ENCODE measurements around the gene ZC3H18. TPM values are rescaled to one million over a fixed set of nuclear protein-coding genes. Genes with fewer than 3 reads are reported as not detected.

Gene ZC3H18
- total RNA-seq (2021; ENCODE audit: unreplicated experiment) (57.8 TPM), Bru-seq, nascent RNA (percentile 83 among the genes with signal in this experiment), BruChase-seq, experiment 1, labeled RNA remaining after a 6-hour chase (percentile 82 among the genes with signal in this experiment), BruChase-seq, experiment 2, labeled RNA remaining after a 2-hour chase (percentile 79 among the genes with signal in this experiment)
- 23.9 and 24.1 TPM in 2 replicates for polyA plus RNA-seq (2012)
- long read RNA-seq, transcript ZC3H18-201 (18 exons, 3,729 nt) = major isoform, 14 of 66 reads
- long read RNA-seq, partial matches to known transcripts = 31 of 66 reads
- long read RNA-seq, other reads (novel, unspliced or antisense) = 13 of 66 reads

DNA sequence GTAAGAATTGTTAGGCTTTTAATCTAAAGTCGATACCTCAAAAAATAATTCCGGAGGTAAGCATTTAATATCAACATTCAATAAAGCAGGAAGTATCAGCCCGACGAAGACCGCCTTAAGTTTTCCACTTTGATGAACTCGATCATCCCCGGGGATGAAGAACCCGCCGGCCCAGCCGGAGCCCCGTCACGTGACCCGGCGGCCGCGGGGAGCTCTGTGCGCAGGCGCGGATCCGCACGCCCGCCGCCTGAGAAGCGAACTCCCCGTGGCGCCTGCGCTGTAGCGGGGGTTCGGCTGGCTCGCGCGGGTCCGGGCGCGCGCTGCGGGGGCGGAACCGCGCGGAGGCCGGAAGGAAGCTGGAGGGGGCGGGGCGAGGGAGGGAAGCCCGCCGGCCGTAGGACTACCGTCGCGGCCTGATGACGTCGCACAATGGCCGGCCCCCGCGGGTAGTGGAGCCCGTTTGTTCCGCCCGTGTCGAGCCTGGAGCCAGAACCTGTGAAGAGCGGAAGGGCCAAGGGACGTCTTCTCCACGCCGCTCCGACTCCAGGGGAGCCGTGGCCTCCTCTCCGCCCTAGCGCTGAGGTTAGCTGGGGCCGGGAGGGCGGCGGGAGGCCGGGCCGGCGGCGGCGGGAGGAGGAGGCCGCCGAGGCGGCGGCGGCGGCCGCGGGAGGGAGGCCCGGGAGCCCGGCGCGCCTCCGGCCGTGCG lies at the start of gene ZC3H18:
Gene ZC3H18, plus strand, starts transcription at position 419 of the 706 bp plus-strand sequence. CDS start 6,721 bp downstream, outside the sequence.
- Histone ChIP-seq H3K4me1 (ENCODE audit: control insufficient read depth in 1 of 2, insufficient read depth in 2 of 2, low read length in 2 of 2) (peaks cover 13 to 33% of the 10 kb centered on the region in 2 experiments), H3K27ac (ENCODE audit: low read depth, low read length) (peak within 1 kb of the TSS; percentile 73), H4K20me1 (ENCODE audit: insufficient read depth) (0 out of 2 replicates have a peak, but pooled peaks cover 5% of the 10 kb centered on the region), H3K27me3 (ENCODE audit: insufficient read depth, low read length) (no peaks in the 10 kb centered on the region), H3K36me3 (ENCODE audit: control insufficient read depth in 1 of 2, insufficient read depth in 2 of 2, low read length in 2 of 2) (peaks cover 14 to 25% of the 10 kb centered on the region in 2 experiments; a peak in 3 of 4 replicates), H3K79me2 (ENCODE audit: insufficient read depth, low read length) (peaks cover 52% of the 10 kb centered on the region), H2AFZ (ENCODE audit: low read depth, low read length, poor library complexity, severe bottlenecking) (no peak within 1 kb of the TSS), H3K4me3 (replicated peaks in 1 of 2; ENCODE audit: low read depth in 1 of 2, low read length in 2 of 2) (peak within 1 kb of the TSS; percentile 74 to 92), H3K9me2 (ENCODE audit: insufficient read depth) (no peaks in the 10 kb centered on the region), H3K4me2 (ENCODE audit: low read length) (peak within 1 kb of the TSS; percentile 86), H3K9ac (ENCODE audit: low read length) (peak within 1 kb of the TSS; percentile 87), H3K9me3 (ENCODE audit: control insufficient read depth in 1 of 2, insufficient read depth in 1 of 2, low read depth in 1 of 2, low read length in 2 of 2) (no peaks in the 10 kb centered on the region)
- RAD21 ChIA-PET (ENCODE audit: low non-redundant PET in 1 of 2, low total read pairs in 2 of 2, uncharacterized antibody in 2 of 2, unreplicated experiment in 2 of 2) = interaction anchor here in 1 of 2 experiments (0.6 kb wide), 1 partner anchor 55 kb away, joined by 3 read pairs; no protein-coding TSS in a partner anchor
- DNase-seq (ENCODE audit: low read depth, low spot score) (peak; percentile 91), ATAC-seq (peak; percentile 93)
- POLR2A ChIA-PET = interaction anchor here (0.7 to 1.2 kb wide), 6 partner anchors 11 to 701 kb away, joined by 3 to 8 read pairs (median 3); partner anchors contain the start of genes APRT and SLC7A5
- no TSS peak for BruUV-seq (replicated peaks)
- intact Hi-C loops (cut with micrococcal nuclease) = loop anchor here (5.0 kb wide), 1 partner anchor 118 kb away; the partner anchor contains the start of gene ZFPM1
- CTCF ChIA-PET = interaction anchor here (0.6 to 2.0 kb wide), 8 partner anchors 9 to 791 kb away, joined by 3 to 15 read pairs (median 4); no protein-coding TSS in a partner anchor
- TF ChIP-seq SRF (IDR thresholded peaks at IDR 0.05; ENCODE audit: low read depth) (peak; percentile 90; the same call in 1 of the 2 replicates), SIN3A (IDR thresholded peaks at IDR 0.05; ENCODE audit: low read depth) (peak; percentile 73), JUND (IDR thresholded peaks at IDR 0.05) (no peak), SP1 (IDR thresholded peaks at IDR 0.05; ENCODE audit: low read depth) (peak; percentile 79; the same call in 1 of the 2 replicates), TCF7L2 (IDR thresholded peaks at IDR 0.05; ENCODE audit: borderline replicate concordance, extremely low read depth, insufficient read depth, insufficient read length) (peak; percentile 39), ELF1 (IDR thresholded peaks at IDR 0.05; ENCODE audit: borderline replicate concordance, low read depth) (no peak; the same call in 1 of the 2 replicates), FOSL1 (IDR thresholded peaks at IDR 0.05; ENCODE audit: low read depth) (no peak), POLR2AphosphoS5 (IDR thresholded peaks at IDR 0.05; ENCODE audit: low read depth, low read length) (peak; percentile 86), ZNF274 (IDR thresholded peaks at IDR 0.05; ENCODE audit: low read depth, low read length) (no peak), CBX3 (IDR thresholded peaks at IDR 0.05; ENCODE audit: low read depth) (no peak), ZFX (IDR thresholded peaks at IDR 0.05) (peak; percentile 95; the same call in 1 of the 2 replicates), EZH2phosphoT487 (IDR thresholded peaks at IDR 0.05; ENCODE audit: borderline replicate concordance) (no peak), RAD21 (IDR thresholded peaks at IDR 0.05; ENCODE audit: low read depth) (no peak), POLR2A (IDR thresholded peaks at IDR 0.05; ENCODE audit: borderline replicate concordance, extremely low read depth, insufficient read depth, insufficient read length) (peak; percentile 83)
- TF ChIP-seq, protein P1, sequence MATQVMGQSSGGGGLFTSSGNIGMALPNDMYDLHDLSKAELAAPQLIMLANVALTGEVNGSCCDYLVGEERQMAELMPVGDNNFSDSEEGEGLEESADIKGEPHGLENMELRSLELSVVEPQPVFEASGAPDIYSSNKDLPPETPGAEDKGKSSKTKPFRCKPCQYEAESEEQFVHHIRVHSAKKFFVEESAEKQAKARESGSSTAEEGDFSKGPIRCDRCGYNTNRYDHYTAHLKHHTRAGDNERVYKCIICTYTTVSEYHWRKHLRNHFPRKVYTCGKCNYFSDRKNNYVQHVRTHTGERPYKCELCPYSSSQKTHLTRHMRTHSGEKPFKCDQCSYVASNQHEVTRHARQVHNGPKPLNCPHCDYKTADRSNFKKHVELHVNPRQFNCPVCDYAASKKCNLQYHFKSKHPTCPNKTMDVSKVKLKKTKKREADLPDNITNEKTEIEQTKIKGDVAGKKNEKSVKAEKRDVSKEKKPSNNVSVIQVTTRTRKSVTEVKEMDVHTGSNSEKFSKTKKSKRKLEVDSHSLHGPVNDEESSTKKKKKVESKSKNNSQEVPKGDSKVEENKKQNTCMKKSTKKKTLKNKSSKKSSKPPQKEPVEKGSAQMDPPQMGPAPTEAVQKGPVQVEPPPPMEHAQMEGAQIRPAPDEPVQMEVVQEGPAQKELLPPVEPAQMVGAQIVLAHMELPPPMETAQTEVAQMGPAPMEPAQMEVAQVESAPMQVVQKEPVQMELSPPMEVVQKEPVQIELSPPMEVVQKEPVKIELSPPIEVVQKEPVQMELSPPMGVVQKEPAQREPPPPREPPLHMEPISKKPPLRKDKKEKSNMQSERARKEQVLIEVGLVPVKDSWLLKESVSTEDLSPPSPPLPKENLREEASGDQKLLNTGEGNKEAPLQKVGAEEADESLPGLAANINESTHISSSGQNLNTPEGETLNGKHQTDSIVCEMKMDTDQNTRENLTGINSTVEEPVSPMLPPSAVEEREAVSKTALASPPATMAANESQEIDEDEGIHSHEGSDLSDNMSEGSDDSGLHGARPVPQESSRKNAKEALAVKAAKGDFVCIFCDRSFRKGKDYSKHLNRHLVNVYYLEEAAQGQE (IDR thresholded peaks at IDR 0.05; ENCODE audit: low read depth) = no peak
- TF ChIP-seq, protein P2, sequence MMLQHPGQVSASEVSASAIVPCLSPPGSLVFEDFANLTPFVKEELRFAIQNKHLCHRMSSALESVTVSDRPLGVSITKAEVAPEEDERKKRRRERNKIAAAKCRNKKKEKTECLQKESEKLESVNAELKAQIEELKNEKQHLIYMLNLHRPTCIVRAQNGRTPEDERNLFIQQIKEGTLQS (IDR thresholded peaks at IDR 0.05) = no peak
- TF ChIP-seq, protein P3, sequence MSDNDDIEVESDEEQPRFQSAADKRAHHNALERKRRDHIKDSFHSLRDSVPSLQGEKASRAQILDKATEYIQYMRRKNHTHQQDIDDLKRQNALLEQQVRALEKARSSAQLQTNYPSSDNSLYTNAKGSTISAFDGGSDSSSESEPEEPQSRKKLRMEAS (IDR thresholded peaks at IDR 0.05) = peak; percentile 69
- TF ChIP-seq, protein P4, sequence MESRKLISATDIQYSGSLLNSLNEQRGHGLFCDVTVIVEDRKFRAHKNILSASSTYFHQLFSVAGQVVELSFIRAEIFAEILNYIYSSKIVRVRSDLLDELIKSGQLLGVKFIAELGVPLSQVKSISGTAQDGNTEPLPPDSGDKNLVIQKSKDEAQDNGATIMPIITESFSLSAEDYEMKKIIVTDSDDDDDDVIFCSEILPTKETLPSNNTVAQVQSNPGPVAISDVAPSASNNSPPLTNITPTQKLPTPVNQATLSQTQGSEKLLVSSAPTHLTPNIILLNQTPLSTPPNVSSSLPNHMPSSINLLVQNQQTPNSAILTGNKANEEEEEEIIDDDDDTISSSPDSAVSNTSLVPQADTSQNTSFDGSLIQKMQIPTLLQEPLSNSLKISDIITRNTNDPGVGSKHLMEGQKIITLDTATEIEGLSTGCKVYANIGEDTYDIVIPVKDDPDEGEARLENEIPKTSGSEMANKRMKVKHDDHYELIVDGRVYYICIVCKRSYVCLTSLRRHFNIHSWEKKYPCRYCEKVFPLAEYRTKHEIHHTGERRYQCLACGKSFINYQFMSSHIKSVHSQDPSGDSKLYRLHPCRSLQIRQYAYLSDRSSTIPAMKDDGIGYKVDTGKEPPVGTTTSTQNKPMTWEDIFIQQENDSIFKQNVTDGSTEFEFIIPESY (IDR thresholded peaks at IDR 0.05; ENCODE audit: extremely low read depth, insufficient replicate concordance, low read length) = peak; percentile 34
